DMS153 treated with DMSO at 0.1 percent for 48 hours (cell line): Measurements from ENCODE around the gene MRPL48.
"Not testable (repeated sequence)": the region's sequence is repeated elsewhere in the genome, so short reads cannot be mapped to it uniquely, and the experiment has no call there.

ENCODE experiments used
- DNase-seq: peaks from one replicate; lab custom pipeline; 2025; ENCODE audit not compliant: unreplicated experiment; lab: John Stamatoyannopoulos, UW

The MRPL48 gene

GRCh38 chr11:73779084-73779902, 8.4 kb upstream of the MRPL48 start:
- peak; percentile 96 for DNase-seq

- no peak for DNase-seq
Observed at GRCh38 chr11:73781303-73781702, 6.4 kb upstream of the MRPL48 start.

- no peak for DNase-seq
Observed at GRCh38 chr11:73783483-73784020, 4.1 kb upstream of the MRPL48 start.

GRCh38 chr11:73784080-73784634, 3.5 kb upstream of the MRPL48 start:
- no peak for DNase-seq

GRCh38 chr11:73784734-73785133, 2.9 kb upstream of the MRPL48 start:
- no peak for DNase-seq

GRCh38 chr11:73785467-73785866, 2.2 kb upstream of the MRPL48 start:
- DNase-seq: not testable (repeated sequence)

- DNase-seq: no peak
Observed at GRCh38 chr11:73787051-73787642, 527 bp upstream of the MRPL48 start.

GRCh38 chr11:73789279-73789670, 1.6 kb downstream of the MRPL48 start:
- no peak for DNase-seq

- DNase-seq: no peak
Observed at GRCh38 chr11:73792584-73792983, 4.9 kb downstream of the MRPL48 start.

- no peak for DNase-seq
Observed at GRCh38 chr11:73795925-73796632, 8.4 kb downstream of the MRPL48 start.

- no peak for DNase-seq
Observed at GRCh38 chr11:73797457-73797856, 9.8 kb downstream of the MRPL48 start.

- DNase-seq: no peak
Observed at GRCh38 chr11:73800276-73800806, 12.7 kb downstream of the MRPL48 start.

GRCh38 chr11:73801136-73801535, 13.5 kb downstream of the MRPL48 start:
- no peak for DNase-seq

- DNase-seq: no peak
Observed at GRCh38 chr11:73804712-73805111, 17.0 kb downstream of the MRPL48 start.

- DNase-seq: no peak
Observed at GRCh38 chr11:73808052-73808451, 20.4 kb downstream of the MRPL48 start.

- DNase-seq: no peak
Observed at GRCh38 chr11:73810637-73811036, 23.0 kb downstream of the MRPL48 start.

GRCh38 chr11:73812234-73812633, 24.6 kb downstream of the MRPL48 start:
- DNase-seq: no peak

GRCh38 chr11:73814812-73815211, 27.1 kb downstream of the MRPL48 start:
- no peak for DNase-seq

GRCh38 chr11:73818846-73819245, 31.2 kb downstream of the MRPL48 start:
- DNase-seq: no peak

GRCh38 chr11:73830261-73830660, 42.6 kb downstream of the MRPL48 start:
- no peak for DNase-seq

GRCh38 chr11:73833067-73833466, 45.4 kb downstream of the MRPL48 start:
- DNase-seq: no peak
